ENCODE measurements around the gene STAT1.

Gene STAT1

DNA sequence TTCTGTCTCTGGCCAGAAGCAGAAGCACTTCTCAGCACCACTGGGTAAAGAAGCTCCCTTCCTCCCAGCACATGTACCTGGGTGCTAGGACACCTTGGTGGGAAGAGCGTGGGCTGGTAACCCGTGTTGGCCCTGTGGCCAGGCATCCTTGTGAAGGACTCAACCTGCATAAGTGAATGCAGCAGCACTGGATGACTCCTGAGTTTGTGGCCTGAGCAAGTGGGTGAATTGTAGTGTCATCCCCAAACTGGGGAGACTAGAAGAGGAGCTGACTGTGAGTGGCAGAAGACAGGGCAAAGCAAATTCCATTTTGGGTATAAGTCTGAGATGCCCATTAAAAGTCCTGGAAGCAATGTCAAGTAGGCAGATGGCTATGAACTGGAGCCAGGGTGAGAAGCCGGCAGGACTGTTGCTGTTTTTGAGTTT is 63.4 kb downstream of the STAT1 start:
- TF ChIP-seq CTCF (conservative IDR thresholded peaks at IDR 0.05) (no peak), ZFX (IDR thresholded peaks at IDR 0.05) (no peak)
- H3K27ac ChIP-seq = no peak overlapping the region

- H3K27ac ChIP-seq = no peak overlapping the region
- TF ChIP-seq CTCF (conservative IDR thresholded peaks at IDR 0.05) (no peak), ZFX (IDR thresholded peaks at IDR 0.05) (no peak)
These were observed 65.3 kb downstream of the STAT1 start for GRCh38 chr2:190948671-190949070.

DNA sequence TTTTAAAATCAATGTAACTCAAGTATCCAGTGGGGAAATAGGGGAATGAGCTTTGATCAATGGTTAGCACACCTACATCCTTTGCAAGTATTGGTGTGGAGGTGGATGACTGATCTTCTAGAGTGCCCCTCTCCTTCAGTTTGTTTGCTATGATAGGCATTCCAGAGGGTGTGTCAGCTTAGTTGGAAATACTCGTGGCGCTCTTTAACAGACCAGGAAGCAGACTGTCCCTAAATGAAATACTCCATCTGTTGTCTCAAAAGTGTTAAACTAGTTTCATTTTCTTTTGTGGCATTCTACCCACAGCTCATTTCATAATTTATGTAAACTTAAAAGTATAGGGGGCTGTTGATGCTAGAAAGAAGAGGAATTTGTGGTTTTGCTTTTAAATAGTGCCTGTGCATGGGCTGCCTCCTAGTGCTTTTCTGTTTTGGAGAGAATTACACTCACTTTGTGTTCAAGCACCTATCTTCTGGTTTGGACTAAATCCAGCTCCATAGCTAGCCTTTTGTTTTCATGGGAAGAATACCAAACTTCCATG is 66.2 kb downstream of the STAT1 start:
- no peak overlapping the region for H3K27ac ChIP-seq
- TF ChIP-seq CTCF (conservative IDR thresholded peaks at IDR 0.05) (peak; percentile 16), ZFX (IDR thresholded peaks at IDR 0.05) (no peak)

DNA sequence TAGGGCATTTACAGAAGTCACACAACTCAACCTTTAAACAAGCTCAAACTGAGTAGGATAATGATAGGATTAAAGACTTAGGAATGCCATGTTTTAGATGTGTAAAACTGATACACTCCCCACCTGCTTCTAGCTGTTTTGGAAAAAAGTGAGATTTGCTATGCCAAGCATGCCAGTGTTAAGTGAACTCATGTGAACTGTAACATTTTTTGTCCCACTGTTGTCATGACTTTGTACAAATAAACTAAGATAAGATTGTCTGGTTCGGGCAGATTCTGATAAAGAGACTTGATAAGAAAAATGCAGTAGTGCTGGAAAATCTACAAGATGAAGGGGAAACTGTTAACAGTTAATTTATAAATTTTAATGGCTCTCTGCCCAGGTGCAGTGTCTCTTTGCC is 66.8 kb downstream of the STAT1 start:
- TF ChIP-seq CTCF (conservative IDR thresholded peaks at IDR 0.05) (no peak), ZFX (IDR thresholded peaks at IDR 0.05) (no peak)
- no peak overlapping the region for H3K27ac ChIP-seq

DNA sequence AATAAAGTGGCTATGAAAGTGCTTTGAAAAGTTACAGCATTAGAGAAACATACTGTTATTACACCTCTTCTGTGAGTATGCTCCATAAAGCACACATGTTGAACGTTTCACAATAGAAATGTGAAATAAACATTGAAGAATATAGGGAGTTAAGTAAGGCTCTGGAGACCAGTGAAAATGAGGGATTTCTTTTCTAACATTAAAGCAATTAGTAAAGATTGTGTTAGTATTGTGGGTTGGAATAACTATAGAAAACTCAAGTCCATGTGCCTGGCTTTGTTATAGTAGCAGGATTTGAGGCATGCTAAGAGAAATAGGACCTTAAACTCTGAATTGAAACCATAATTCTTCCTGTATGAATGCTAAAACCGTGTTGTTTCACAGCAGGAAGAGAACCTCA is 70.3 kb downstream of the STAT1 start:
- H3K27ac ChIP-seq = no peak overlapping the region
- no peak for TF ChIP-seq CTCF (conservative IDR thresholded peaks at IDR 0.05)
- no peak for TF ChIP-seq ZFX (IDR thresholded peaks at IDR 0.05)

- TF ChIP-seq CTCF (conservative IDR thresholded peaks at IDR 0.05) = no peak
- no peak for TF ChIP-seq ZFX (IDR thresholded peaks at IDR 0.05)
- H3K27ac ChIP-seq = no peak overlapping the region
These were observed 71.3 kb downstream of the STAT1 start for GRCh38 chr2:190942697-190943096.

GRCh38 chr2:190941571-190941970 is 72.4 kb downstream of the STAT1 start:
- TF ChIP-seq CTCF (conservative IDR thresholded peaks at IDR 0.05) (no peak), ZFX (IDR thresholded peaks at IDR 0.05) (no peak)
- H3K27ac ChIP-seq = no peak overlapping the region

Data from C4-2B (cell line).